T-helper 1 cell (primary cell): Measurements from ENCODE around the gene METTL9.
A peak's percentile ranks its signal among the peaks of the same experiment; 100 is the strongest.
"Not testable (repeated sequence)": the region's sequence is repeated elsewhere in the genome, so short reads cannot be mapped to it uniquely, and the experiment has no call there.

Experiments used
- DNase-seq, 5 donors: peaks; one replicate each; pipeline ENCODE4 v3.0.0-alpha.2; 2012 to 2020
- total RNA-seq, 4 donors: gene quantifications; one replicate each; lab custom pipeline; 2026; lab: John Stamatoyannopoulos, UW

METTL9 gene
- 59.9 to 101 (median 75.0) reads per million in 4 donors for total RNA-seq

DNA sequence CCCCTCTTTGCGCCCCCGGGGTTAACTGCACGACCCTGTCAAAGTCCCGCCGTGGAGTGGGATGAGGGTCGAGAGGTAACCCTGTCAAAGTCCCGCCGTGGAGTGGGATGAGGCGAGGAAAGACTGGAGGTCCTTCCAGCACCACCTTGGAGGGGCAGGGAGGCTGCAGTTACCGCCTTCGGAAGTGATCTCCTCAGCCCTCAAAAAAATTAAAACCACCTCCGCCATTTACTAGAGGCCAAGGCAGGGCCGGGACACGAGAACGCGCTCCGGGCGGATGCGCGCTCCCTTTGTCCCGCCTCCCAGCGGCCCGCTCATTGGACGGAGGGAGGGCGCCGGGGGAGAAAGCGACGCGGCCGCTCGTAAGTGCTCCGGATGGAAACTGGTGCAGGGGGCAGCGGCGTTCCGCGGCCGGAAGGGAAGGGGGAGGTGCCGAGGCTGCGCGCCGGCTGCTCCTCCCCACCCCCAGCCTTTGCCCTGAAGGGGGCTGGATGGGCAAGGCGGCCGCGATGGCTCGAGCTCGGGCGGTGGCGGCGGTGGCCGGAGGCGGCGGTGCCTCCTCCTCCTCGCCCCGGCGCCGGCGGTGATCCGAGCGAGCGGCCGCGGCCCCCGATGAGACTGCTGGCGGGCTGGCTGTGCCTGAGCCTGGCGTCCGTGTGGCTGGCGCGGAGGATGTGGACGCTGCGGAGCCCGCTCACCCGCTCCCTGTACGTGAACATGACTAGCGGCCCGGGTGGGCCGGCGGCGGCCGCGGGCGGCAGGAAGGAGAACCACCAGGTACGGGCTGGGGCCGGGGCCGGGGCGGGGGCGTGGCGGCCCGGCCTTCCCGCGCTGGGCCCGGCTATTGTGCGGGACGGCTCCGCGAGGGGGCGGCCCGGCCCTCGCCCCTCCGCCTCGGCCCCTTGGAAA lies at the start of gene METTL9:
Gene METTL9, plus strand, starts transcription at position 456 of the 909 bp plus-strand sequence. Its CDS starts 157 bp downstream, at position 613.
- peak; percentile 88 to 96 (median 91) for DNase-seq

DNA sequence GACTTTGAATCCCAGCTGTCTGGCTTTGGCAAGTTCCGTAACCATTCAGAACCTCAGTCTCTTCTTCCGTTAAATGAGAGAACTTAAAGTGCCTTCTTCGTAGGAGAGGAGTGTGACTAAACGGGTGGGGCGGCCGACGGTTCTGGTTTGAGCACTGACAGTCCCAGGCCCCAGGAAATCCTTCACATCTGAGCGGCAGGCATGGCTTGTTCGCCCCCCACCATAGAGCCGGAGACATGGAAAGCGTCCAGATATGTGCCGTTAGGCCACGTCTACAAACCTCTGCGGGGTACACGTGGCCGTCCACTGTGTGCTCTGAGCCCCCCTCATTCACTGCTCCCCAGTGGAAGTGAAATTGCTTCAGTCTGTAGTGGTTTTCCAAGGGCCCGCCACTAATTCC lies 49.4 kb upstream of the METTL9 start:
- not testable (repeated sequence) for DNase-seq

DNA sequence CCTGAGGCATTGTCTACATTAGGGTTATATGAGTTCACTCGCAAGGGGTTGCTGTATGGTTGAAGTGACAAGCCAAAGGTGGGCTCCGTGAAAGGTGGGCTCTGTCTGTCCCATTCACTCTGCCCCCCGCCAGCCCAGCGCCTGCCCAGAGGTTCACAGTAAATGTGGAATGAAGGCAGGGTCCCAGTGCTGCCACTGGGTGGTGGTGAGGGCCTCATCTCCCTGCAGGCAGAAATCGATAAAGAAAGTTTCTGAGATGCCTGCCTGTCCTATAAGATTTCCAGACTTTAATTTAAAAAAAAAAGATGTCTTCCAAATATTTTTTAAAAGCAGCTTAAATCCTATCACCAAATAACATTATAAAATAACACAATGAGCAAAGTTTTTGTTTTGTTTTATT lies 48.9 kb upstream of the METTL9 start:
- not testable (repeated sequence) for DNase-seq

DNA sequence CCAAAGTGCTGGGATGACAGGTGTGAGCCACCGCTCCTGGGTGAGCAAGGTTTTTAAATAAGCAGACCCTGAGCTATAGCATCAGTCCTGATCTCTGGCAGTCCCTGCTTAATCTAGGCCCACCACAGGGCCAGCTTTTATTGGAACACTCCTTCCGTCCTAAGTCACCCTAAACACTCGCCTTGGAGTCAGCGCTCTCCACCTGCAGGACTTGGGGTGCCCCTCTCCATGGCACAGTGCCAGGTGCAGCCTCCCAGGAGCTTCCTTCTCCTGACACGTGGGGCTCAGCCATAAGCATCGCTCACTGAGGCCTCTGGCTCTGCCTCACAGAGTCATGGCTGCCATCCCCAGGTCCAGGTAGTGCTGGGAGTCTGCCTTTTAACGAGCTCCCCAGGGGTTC lies 48.3 kb upstream of the METTL9 start:
- DNase-seq: not testable (repeated sequence)

DNA sequence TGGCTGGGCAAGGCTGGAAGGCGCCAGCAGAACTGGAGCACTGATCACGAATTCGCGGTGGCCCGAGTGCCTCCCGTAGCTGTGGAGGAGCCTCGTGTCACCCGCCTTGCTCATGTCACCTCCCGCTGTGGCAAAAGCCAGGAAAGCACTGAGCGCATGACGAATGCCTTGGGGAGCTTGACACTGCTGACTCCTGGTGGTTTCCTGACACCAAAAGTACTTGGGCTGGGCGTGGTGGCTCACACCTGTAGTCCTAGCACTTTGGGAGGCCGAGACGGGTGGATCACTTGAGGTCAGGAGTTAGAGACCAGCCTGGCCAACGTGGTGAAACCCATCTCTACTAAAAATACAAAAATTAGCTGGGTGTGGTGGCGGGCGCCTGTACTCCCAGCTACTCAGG lies 47.8 kb upstream of the METTL9 start:
- not testable (repeated sequence) for DNase-seq

DNA sequence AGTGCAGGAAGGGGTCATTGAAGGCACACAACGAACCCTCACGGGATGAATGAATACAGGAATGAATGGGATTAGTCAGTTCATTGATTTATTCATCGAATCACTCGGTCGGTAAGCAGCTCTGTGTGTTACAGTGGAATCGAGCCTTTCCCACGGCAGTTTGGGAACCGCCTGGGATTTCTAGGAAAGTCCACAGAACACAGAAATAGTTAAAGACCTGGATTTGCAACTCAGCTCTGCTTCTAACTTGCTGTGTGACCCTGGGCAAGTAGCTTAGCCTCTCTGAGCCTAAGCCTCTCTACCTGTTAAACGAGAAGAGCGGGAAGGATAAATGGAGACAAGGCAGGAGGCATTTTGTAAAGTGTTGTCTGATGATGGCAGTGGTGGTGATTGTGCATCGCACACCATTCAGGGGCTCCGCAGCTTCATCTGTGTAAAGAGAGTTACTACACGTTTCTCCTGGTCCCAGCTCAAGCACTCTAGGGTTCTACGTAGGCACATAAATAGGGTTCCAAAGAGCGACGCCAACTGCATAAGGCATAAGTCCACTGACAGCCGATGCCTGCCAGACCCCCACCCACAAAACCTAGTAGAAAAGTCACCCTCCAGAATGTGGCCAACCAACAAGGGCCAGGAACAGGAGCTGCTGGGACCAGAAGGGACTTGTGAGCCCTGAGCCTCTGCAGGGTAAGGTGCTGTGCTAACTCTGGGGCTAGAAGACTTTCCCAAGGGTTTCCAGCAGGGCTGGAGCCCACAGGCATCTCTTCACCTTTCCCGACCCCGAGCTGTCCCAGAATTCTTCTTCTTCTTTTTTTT lies 45.7 kb upstream of the METTL9 start:
- DNase-seq: not testable (repeated sequence)

DNA sequence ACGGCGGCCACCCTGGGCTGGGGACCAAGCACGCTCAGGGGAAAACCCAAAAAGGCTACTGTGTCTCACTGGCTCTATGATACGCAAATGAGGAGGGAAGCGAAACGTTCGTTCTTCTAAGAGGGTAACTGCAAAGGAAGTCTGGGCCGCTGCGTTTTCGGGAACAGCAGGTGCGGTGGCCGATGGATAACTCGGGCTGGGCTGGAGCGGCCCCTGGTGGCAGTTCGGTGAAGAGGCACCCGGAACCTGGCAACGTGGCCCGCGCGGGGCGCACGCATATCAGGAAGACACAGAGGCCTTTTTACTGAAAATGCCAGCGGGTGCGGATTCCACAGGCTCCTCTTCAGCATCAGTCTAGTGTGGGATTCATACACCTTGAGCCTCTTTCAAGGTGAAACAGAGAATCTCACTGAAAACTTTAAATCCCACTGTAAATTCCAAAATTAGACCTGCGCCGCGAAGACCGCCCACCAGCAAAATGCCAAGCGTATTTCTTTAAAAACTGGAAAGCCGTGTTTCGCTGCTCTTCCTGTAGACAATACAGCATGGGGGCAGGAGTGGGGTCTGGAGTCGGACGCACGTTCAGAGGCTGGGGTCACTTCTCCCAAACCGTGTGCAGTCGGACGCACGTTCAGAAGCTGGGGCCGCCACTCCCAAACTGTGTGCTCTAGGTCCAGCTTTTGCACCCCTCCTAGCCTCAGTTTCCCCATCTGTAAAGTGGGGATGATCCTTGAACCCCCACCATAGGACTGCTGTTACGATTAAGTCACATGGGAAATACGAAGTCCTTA lies 44.4 kb upstream of the METTL9 start:
- DNase-seq: peak; percentile 71 to 92 (median 82)

DNA sequence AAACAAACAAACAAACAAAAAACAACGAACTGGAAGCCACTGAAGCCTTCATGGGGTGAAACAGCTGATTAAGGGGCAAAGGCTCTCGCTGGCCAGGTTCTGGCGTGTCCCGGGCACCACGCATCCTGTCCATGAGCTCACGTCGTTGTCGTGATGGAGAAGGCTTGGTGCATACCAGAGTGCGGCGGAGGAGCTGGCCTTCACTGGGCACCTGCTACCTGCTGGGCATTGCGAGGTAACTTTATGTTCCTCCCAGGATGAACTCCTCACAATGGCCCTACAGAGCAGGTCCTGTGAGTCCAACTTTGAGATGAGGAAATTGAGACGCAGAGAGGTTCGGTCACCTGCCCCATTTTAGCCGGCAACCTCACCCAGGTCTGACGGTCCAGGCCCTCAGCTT lies 43.8 kb upstream of the METTL9 start:
- not testable (repeated sequence) for DNase-seq

DNA sequence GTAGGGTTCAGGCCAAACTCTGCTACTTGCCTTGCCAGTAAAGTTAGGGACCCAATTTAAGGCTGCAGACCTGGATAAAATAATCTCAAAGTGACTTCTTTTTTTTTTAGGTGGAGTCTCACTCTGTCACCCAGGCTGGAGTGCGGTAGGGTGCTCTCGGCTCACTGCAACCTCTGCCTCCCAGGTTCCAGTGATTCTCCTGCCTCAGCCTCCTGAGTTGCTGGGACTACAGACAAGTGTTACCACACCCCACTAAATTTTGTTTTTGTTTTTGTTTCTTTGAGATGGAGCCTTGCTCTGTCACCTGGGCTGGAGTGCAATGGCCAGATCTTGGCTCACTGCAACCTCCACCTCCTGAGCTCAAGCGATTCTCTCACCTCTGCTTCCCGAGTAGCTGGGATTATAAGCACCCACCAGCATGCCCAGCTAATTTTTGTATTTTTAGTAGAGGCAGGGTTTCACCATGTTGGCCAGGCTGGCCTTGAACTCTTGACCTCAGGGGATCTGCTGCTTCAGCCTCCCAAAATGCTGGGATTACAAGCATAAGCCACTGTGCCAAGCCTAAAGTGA lies 43.3 kb upstream of the METTL9 start:
- DNase-seq: not testable (repeated sequence)

DNA sequence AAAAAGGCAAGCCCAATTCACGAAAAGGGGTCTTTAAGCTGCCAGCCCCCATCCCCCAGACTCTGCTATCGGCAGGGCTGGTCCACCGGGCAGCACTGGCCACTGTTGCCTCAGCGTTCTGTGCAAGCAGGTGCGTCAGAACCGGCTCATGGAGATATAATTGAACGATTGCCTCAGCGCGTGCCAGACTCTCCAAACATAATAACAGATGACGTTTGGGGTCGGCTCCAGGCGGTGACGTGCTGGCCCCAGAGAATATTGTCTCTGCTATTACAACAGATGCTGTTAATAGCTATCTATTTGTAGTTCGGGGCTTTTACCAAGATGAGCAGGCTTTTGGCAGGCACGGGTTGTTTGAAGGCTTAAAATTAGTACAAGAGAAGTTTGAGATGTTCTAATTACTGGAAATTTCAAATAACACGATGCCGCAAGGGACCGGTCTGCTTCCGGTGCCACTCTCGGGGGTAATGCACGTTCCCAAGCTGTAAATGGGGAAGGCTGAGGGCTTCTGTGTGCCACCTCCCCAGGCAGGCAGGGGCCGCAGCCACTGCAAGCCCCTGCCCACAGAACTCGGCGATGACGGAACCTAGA lies 42.6 kb upstream of the METTL9 start:
- DNase-seq: not testable (repeated sequence)

DNA sequence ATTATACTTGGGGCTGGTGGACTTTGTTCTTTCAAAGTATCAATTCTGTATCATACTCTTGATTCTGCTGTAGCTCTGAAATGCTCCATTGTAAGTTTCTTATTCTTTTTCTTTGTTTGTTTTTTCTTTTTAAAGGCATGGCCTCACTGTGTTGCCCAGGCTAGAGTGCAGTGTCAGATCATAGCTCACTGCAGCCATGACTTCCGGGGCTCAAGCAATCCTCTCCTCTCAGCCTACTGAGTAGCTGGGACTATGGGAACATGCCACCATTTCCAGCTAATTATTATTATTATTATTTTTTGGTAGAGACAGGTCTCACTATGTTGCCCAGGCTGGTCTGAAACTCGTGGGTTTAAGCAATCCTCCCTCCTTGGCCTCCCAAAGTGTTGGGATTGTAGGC lies 38.9 kb upstream of the METTL9 start:
- DNase-seq: no peak

DNA sequence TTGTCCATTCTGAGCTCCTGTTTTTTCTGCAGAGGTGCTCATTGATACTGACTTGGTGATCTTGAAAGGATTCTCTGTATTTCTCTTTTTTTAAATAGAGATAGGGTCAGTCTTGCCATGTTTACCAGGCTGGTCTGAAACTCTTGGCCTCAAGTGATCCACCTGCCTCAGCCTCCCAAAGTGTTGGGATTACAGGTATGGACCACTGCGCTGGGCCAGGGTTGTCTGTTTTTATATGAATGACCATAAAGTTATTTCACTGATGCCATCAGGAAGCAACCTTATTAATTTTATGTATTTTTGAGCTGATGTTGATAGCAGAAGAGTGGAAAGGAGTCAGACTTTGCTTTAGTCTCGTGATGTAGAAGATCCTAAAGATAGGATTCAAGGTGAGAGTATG lies 35.7 kb upstream of the METTL9 start:
- DNase-seq: no peak

DNA sequence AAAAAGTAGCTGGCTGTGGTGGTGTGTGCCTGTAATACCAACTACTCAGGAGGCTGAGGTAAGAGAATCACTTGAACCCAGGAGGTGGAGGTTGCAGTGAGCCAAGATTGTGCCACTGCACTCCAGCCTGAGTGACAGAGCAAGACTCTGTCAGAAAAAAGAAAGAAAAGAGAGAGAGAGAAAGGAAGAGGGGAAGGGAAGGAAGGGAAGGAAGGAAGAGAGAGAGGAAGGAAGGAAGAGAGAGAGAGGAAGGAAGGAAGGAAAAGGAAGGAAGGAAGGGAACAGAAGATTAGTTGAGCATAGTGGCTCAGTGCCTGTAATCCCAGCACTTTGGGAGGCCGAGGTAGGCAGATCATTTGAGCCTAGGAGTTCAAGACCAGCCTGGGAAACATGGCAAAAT lies 35.0 kb upstream of the METTL9 start:
- DNase-seq: not testable (repeated sequence)

DNA sequence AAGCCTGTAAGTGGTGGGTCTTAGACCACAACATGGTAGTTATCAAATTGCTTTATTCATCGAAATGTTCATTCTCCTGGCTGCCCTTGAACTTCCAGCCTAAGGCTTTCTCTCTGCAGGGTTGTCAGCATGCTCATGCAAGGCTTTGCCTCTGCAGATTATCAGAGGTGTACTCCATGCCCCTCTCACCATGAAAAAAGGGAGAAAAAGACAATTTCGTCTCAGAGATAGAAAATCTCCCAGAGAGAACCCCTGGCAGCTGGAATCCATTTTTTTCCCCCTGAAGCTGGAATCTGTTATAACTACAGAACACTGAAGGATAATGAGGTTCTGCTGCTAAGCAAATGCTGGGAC lies 33.9 kb upstream of the METTL9 start:
- no peak for DNase-seq

DNA sequence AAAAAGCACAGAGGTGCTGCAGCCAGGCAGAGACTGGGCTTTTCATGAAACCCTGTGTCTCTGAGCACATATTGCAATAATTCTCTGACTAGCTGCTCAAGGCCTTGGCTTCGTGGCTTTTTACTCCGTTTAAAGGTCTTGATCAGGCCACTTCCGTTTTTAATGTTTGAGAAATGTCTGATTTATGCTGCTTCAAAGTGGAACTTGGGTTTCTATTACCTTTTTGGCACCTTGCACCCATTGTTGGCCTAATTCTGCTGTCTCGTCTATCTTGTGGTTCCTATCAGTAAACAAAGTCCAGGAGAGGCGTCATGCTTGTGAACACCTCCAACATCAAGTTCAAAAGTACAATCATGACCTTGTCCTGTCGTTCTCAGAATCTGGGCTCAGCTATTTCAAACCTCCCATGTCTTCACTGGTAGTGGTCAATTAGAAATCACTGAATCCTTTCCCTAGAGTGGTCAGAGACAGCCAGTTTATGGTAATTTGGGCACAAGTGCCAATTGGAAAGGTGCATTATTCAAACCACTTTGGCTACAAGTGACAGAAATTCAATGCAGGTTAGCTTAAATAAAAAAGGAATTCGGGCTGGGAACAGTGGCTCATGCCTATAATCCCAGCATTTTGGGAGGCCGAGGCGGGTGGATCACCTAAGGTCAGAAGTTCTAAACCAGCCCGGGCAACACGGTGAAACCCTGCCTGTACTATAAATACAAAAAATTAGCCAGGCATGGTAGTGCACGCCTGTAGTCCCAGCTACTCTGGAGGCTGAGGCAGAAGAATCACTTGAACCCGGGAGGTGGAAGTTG lies 33.3 kb upstream of the METTL9 start:
- no peak for DNase-seq

DNA sequence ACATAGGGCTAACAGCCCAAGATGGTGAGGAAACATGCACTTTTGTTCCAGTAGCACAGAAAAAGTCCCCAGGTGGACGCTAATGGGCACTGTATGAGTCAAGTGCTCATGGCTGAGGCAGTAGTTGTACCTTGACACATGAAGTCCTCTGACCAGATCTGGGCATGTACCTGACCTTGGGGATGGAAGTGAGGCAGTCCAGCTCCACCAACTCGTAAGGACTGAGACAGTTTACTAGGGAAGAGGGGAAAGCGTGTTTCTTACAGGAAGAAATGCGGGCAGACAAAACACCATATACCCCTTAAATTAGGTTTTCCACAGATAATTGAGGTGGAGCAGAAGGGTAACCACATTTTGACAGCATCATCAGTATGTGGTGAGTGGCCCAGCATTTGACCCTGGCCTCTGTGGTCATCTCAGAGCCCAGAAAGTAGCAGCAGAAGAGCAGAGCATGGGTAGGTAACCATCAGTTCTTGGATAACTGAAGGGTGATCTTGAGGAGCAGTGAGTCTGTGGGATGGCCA lies 32.4 kb upstream of the METTL9 start:
- DNase-seq: no peak

DNA sequence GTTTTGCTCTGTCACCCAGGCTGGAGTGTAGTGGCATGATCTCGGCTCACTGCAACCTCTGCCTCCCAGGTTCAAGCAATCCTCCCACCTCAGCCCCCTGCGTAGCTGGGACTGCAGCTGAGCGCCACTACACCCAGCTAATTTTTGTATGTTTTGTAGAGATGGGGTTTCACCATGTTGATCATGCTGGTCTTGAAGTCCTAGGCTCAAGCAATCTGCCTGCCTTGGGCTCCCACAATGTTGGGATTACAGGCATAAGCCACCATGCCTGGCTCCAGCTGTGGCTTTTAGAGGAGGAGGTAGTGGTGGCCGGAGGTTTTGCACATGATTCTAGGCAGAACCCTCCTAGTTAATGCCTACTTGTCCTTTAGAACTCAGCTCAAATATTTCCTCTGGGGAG lies 31.9 kb upstream of the METTL9 start:
- not testable (repeated sequence) for DNase-seq

DNA sequence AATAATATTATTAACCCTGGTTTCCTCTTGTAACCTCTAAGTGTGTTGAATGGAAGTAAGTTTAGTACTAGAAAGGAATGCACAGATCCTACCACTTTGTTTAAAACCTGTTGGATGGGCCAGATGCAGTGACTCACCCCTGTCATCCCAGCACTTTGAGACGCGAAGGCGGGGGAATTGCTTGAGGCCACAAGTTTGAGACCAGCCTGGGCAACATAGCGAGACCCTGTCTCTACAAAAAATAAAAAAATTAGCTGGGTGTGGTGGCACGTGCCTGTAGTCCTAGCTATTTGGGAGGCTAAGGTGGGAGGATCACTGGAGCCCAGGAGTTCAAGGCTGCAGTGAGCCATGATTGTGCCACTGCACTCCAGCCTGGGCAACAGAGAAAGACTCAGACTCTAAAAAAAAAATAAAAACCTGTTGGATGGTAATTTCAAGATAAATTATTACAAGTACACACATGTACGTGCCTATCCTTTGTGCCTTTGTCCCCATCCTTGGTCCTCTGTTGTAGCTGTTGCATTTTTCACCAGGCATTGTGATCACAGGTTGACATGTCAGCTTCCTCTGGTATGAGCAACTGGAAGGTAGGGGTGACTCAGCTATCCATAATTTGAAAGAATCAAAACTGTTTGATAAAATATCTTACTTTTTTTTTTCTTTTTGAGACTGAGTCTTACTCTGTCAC lies 30.7 kb upstream of the METTL9 start:
- DNase-seq: no peak

DNA sequence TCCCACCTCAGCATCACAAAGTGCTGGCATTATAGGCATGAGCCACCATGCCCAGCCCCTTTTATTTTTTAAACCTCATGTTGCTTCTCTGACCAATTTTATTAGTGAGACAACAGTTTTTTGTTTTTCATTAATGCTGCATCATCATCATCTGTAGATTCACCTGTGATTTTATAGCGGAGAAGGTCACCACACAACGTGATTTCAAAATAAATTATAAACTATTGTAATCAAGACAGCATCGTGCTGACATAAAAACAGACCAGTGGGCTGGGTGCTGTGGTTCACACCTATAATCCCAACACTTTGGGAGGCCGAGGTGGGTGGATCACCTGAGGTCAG lies 28.7 kb upstream of the METTL9 start:
- no peak for DNase-seq

DNA sequence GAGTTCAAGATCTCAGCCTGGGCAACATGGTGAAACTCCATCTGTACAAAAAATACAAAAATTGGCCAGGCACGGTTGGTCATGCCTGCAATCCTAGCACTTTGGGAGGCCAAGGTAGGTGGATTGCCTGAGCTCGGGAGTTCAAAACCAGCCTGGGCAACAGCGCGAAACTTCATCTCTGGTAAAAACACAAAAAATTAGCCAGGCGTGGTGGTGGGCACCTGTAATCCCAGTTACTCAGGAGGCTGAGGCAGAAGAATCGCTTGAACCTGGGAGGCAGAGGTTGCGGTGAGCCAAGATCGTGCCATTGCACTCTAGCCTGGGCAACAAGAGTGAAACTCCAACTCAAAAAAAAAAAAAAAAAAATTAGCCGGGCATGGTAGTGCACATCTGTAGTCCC lies 25.9 kb upstream of the METTL9 start:
- not testable (repeated sequence) for DNase-seq
